GM06990 (cell line): ENCODE data around the gene C19orf47.

ENCODE experiments used
- DNase-seq: peaks from one replicate; pipeline ENCODE4 v3.0.0-alpha.2; 2011; ENCODE audit not compliant: insufficient read length; ENCODE audit errors: extremely low read depth
- H3K27me3 ChIP-seq: replicated peaks from 2 replicates; pipeline ENCODE4 v1.6.0; 2011; ENCODE audit warnings: low read length; ENCODE audit not compliant: control insufficient read depth, insufficient read depth
- H3K36me3 ChIP-seq: 2 replicates; pipeline ENCODE4 v1.5.1; 2011; ENCODE audit warnings: low read length; ENCODE audit not compliant: control insufficient read depth, insufficient read depth
- H3K4me3 ChIP-seq: replicated peaks from 2 replicates; pipeline ENCODE4 v1.5.1; 2011; ENCODE audit warnings: low read depth, mild to moderate bottlenecking, control low read depth, low read length
- CTCF ChIP-seq: IDR thresholded peaks from 2 replicates; pipeline ENCODE4 v1.5.1; 2011; ENCODE audit warnings: low read length, control low read depth, mild to moderate bottlenecking, inconsistent platforms; ENCODE audit not compliant: insufficient read depth, poor library complexity, severe bottlenecking

The C19orf47 gene

DNA sequence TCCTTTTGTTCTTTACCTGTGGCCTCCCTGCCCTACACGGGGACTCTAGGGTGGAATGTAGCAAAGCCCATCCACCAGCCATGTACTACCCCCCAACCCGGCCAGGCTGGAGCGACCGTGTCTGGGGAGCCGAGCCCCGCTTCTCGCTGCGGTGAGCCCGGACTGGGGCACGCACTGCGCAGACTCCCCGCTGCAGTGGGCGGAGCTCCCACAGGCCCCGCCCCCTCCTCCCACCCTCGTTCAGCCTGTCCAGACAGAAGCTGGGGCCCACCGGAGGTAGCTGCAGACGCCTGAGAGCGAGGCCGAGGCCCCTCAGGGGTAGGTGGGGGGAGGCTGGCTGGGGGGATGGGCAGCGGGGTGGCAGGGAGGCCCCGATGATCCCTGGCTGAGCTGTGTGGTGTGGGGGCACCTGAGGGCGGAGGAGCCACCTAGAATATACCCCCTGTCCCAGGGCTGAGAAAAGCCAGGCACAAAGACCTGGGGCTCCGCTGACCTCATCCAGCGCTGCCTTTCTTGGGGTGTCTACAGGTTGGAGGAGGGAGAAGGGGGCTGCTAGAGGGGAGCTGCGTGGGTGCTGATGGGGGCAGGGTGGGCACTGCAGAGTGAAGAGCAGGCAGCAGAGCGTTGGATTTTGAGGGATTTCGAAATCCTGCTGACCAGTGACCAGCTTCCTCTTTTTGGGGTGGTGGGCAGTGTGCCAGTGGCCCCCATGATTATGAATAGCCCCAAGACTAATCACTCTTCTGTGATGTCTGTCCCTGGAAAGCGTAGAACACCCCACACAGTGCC lies 17.6 kb upstream of the C19orf47 start:
- Histone ChIP-seq H3K27me3 (no peaks in the 10 kb centered on the region), H3K4me3 (peak overlapping the region; percentile 57), H3K36me3 (peaks cover 11% of the 10 kb centered on the region)
- peak; percentile 88 for DNase-seq
- no peak for TF ChIP-seq CTCF

DNA sequence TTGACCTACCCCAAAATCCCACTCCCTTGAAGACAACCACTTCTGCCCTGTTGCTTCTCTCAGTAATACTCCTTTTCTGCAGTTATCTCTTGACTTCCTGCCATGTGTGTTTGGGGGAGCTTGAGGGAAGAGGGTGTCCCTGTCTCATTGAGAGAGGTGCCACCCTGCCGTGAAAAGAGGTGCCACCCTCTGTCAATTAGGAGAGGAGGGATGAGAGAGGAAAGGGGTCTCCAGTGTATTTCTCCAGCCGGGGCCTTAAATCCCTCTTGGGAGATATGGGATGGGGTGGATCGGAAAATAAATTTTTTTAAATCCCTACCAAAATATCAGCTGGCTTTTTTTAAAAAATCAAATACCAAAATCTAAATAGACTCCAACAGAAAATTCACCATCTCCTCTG lies 16.8 kb upstream of the C19orf47 start:
- DNase-seq = no peak
- H3K36me3 ChIP-seq = peaks cover 9% of the 10 kb centered on the region
- TF ChIP-seq CTCF = no peak
- no peak overlapping the region for H3K4me3 ChIP-seq
- H3K27me3 ChIP-seq = no peaks in the 10 kb centered on the region

DNA sequence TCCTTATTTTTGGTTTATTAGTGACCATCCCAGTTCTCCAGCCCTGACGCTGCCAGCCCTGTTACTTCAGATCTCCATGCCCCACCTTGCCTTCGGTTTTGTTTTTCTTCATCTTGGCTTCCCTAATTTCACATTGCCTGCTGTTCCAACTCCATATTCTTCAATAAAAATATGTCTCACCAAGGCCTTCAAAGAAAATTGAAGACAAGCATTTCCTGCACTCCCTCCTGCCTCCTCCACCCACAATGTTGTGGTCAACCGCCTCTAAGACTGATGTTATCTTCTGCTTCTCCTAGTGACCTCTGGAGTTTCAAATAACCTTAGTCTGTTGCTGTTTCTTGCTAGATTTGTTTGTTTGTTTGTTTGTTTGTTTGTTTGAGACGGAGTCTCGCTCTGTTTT lies 14.9 kb upstream of the C19orf47 start:
- TF ChIP-seq CTCF = no peak
- DNase-seq = no peak
- Histone ChIP-seq H3K4me3 (no peak overlapping the region), H3K36me3 (peaks cover 8% of the 10 kb centered on the region), H3K27me3 (no peaks in the 10 kb centered on the region)

GRCh38 chr19:40362160-40362559 lies 14.0 kb upstream of the C19orf47 start:
- TF ChIP-seq CTCF = no peak
- Histone ChIP-seq H3K27me3 (no peaks in the 10 kb centered on the region), H3K36me3 (peaks cover 5% of the 10 kb centered on the region), H3K4me3 (no peak overlapping the region)
- DNase-seq = no peak

- no peak for DNase-seq
- no peaks in the 10 kb centered on the region for H3K36me3 ChIP-seq
- no peak for TF ChIP-seq CTCF
- no peak overlapping the region for H3K4me3 ChIP-seq
- H3K27me3 ChIP-seq = no peaks in the 10 kb centered on the region
These were observed 12.6 kb upstream of the C19orf47 start for GRCh38 chr19:40360708-40361241.
